NCI-H1694 (cell line): Measurements from ENCODE around the gene CHAMP1.

Source experiments
- DNase-seq: peaks from one replicate; lab custom pipeline; 2025; lab: John Stamatoyannopoulos, UW

The CHAMP1 gene

DNA sequence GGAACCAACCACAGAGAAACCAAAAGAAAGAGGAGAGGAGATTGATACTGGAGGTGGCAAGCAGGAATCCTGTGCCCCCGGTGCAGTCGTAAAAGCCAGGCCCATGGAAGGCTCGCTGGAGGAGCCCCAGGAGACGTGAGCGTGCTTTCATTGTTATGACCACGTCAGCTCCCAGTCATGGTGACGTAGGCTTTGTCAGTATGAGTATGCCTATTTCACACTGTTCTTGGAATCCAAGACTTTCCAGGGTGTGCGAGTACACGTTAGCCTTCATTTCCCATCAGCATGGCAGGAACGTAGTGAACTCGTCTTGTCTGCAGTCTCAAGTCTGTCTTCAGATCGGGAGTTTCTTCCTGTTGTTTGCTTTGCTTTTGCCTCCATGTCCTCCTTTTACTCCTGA, 15.4 kb upstream of the CHAMP1 start:
- DNase-seq: no peak

DNA sequence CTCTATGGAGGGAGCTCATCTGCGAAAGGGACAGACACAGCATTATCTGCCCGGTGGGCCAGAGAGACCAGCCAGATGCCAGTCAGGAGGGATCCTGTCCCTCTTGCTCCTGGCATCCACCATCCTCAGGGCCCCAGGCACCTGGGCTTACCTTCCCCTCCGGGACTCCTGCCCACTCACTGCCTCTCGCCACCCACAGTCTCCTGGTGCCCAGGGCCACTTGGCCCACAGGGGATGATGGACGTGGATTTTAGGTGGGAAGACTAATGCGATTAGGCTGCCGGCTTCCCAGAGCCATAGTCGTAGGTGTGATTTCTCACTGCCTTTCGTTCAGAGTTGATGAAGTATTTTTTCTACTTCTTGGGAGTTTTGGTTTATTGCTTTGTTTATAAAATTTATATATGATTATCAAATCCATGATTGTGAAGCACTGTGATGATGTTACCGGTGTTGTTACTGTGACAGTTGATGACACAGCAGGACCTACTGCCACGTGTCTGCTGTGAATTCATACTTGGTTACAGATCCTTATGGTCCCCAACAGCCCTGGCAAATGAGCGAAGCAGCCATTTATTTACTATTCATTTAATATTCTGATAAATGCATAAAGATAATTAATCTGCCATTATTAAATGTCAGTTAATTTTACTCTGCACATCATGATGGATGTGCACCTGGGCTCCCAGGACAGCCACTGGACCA, 14.5 kb upstream of the CHAMP1 start:
- no peak for DNase-seq

- DNase-seq: no peak
Measured at GRCh38 chr13:114303700-114304327, 10.5 kb upstream of the CHAMP1 start.

DNA sequence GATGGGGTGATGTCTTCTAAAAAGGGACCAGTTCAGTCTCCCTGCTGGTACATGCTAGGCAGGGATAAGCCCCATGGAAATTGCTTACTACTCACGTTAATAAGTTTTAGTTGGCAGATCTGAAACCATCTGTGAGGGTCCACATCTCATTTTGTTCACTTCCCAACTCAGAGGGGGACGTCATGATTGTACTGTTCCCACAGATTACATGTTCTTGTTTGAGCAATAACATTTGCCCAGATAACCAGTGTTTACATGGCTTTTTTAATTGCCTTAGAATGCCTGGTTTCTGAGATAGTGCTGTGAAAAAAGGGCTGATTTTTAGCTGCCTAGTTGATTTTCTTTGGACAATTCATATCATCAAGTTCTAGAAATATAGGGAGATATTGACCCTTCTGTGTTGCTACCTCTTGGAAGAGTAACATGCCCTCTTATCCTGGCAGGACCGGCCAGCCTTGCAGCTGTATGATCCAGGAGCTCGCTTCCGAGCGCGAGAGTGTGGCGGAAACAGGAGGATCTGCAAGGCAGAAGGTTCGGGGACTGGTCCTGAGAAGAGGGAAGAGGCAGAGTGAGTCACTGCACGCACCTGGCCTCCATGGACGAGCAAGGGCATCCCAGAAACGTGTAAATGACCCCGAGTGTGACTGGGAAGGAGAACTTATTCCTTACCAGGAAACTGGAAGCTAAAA, 9.8 kb upstream of the CHAMP1 start:
- no peak for DNase-seq

DNA sequence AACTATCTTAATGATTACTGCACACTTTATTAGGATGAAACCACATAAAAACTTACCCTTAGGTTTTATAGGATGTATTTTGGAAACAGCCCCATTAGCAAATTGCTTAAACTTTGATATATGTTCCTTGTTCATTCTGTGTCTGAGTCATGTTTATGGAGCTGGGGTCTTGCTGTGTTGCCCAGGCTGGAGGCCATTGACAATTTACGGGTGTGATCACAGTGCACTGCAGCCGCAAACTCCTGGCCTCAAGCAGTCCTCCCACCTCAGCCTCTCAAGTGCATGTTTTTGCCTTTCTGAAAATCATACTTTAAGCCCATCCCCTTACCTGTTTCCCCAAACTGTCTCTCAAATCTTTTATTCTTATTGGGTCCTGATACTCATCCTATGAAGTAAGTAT, 5.2 kb upstream of the CHAMP1 start:
- DNase-seq: no peak

GRCh38 chr13:114309806-114310410, 4.4 kb upstream of the CHAMP1 start:
- peak; percentile 31 for DNase-seq

DNA sequence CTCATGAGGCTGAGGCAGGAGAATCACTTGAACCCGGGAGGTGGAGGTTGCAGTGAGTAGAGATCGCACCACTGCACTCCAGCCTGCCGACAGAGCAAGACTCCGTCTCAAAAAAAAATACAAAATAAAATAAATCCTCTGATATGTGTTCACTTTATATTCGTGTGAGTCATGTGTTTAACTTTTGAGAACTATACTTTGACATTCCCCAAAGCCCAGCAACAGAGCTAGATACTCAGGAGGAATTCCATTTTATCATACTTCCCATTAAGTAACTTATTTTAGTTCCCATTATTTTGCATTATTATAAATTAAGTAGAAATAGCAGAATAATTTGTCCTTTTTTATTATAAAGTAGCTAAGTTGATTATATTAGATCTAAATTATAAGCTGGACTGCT, 3.3 kb upstream of the CHAMP1 start:
- DNase-seq: no peak

GRCh38 chr13:114311387-114311786, 2.9 kb upstream of the CHAMP1 start:
- no peak for DNase-seq

GRCh38 chr13:114311908-114312307, 2.4 kb upstream of the CHAMP1 start:
- DNase-seq: no peak

- no peak for DNase-seq
Measured at GRCh38 chr13:114313061-114313860, 1.0 kb upstream of the CHAMP1 start.

- no peak for DNase-seq
Measured at GRCh38 chr13:114315074-114315785, 927 bp downstream of the CHAMP1 start.

GRCh38 chr13:114318624-114319023, 4.3 kb downstream of the CHAMP1 start:
- no peak for DNase-seq

DNA sequence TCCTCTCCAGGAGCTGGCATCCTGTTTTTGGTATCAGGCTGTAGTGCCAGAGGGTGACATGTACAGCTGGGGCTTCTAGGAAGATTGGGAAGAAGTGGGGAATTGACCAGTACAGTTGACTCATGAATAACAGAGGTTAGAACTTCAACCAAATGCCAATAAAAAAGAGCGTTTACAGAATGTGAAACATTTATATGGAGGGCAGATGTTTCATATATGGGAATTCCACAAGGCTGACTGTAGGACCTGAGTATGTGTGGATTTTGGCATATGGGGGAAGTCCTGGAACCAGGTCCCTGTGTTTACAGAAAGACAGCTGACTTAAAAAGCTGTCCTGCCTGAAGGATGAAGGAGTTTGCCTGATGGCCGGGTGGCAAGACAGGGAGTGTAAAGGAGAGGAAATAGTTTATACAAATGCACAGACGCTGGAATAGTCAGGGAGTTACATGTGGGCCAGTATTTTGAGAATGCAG, 5.2 kb downstream of the CHAMP1 start:
- DNase-seq: no peak

- no peak for DNase-seq
Measured at GRCh38 chr13:114320065-114320464, 5.8 kb downstream of the CHAMP1 start.

- no peak for DNase-seq
Measured at GRCh38 chr13:114321256-114321655, 7.0 kb downstream of the CHAMP1 start.

- DNase-seq: no peak
Measured at GRCh38 chr13:114323349-114323748, 9.0 kb downstream of the CHAMP1 start.

- DNase-seq: no peak
Measured at GRCh38 chr13:114324334-114324733, 10.0 kb downstream of the CHAMP1 start.

GRCh38 chr13:114325729-114326128, 11.4 kb downstream of the CHAMP1 start:
- DNase-seq: no peak

GRCh38 chr13:114328034-114328433, 13.7 kb downstream of the CHAMP1 start:
- DNase-seq: no peak

- no peak for DNase-seq
Measured at GRCh38 chr13:114328595-114328994, 14.3 kb downstream of the CHAMP1 start.

GRCh38 chr13:114330086-114330485, 15.8 kb downstream of the CHAMP1 start:
- no peak for DNase-seq
